OCI-LY1 (cell line): ENCODE data around the gene KLHL8.

ENCODE experiments used
- EZH2 ChIP-seq: fragments of 200-600 bp; sonication (generic), shearing (Covaris generic); IDR thresholded peaks from 2 replicates; pipeline ENCODE4 v1.8.0; 2017; ENCODE audit warnings: borderline replicate concordance, mixed run types, mild to moderate bottlenecking, antibody characterized with exemption, low read length, moderate library complexity, mixed read lengths
- TF ChIP-seq, protein P1 (sequence below): fragments of 200-600 bp; sonication (generic), shearing (Covaris generic); IDR thresholded peaks from 2 replicates; pipeline ENCODE4 v1.5.1; 2017; ENCODE audit warnings: mild to moderate bottlenecking, antibody characterized with exemption, low read length, moderate library complexity, mixed read lengths

DNA sequence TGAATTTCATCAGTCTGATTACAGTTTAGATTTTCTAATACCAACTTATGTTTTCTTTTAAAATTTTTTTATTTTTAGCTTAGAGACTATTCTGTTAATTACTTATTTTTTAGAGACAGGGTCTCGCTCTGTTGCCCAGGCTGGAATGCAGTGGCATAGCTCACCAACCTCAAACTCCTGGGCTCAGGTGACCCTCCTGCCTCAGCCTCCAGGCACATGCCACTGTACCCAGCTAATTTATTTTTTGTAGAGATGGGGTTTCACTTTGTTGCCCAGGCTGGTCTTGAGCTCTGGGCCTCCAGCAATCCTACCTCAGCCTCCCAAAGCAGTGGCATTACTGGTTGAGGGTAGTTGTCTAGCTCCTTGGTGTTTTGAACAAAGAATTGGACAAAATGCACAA is 102.0 kb downstream of the KLHL8 start:
- TF ChIP-seq, protein P1, sequence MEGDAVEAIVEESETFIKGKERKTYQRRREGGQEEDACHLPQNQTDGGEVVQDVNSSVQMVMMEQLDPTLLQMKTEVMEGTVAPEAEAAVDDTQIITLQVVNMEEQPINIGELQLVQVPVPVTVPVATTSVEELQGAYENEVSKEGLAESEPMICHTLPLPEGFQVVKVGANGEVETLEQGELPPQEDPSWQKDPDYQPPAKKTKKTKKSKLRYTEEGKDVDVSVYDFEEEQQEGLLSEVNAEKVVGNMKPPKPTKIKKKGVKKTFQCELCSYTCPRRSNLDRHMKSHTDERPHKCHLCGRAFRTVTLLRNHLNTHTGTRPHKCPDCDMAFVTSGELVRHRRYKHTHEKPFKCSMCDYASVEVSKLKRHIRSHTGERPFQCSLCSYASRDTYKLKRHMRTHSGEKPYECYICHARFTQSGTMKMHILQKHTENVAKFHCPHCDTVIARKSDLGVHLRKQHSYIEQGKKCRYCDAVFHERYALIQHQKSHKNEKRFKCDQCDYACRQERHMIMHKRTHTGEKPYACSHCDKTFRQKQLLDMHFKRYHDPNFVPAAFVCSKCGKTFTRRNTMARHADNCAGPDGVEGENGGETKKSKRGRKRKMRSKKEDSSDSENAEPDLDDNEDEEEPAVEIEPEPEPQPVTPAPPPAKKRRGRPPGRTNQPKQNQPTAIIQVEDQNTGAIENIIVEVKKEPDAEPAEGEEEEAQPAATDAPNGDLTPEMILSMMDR: no peak
- TF ChIP-seq EZH2: no peak
